Amygdala (tissue), 56 donors: Measurements from ENCODE around the gene OR2M4.
"Not testable (repeated sequence)": the region's sequence is repeated elsewhere in the genome, so short reads cannot be mapped to it uniquely, and the experiment has no call there.

Source experiments
- DNase-seq, 56 donors: peaks; one replicate each; lab custom pipeline; 2025; lab: John Stamatoyannopoulos, UW

Gene OR2M4, protein sequence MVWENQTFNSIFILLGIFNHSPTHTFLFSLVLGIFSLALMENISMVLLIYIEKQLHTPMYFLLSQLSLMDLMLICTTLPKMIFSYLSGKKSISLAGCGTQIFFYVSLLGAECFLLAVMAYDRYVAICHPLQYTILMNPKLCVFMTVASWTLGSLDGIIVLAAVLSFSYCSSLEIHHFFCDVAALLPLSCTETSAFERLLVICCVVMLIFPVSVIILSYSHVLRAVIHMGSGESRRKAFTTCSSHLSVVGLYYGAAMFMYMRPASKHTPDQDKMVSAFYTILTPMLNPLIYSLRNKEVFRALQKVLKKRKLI

DNA sequence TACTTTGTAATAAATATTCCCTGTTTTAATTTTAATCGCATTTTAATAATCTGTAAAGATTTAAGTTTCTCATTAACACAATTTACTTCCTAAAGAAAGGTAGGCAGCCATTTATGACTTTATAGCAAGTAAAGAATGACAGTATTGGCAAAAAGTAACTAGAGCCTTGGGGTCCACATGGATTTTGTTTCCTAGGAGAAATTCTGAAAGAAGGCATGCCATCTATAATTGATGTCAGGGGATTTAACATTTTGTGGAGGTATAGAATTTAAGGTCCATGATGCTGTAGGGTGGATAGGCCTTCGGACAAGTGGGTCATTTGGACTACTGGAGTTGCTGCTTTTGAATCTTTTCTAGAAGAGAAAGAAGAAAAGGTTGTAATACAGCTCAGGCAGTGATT lies at the start of gene OR2M4:
OR2M4 (plus strand) TSS at position 301 of the 400 bp plus-strand sequence. CDS start 7,512 bp downstream, outside the sequence.
- DNase-seq = no peak

DNA sequence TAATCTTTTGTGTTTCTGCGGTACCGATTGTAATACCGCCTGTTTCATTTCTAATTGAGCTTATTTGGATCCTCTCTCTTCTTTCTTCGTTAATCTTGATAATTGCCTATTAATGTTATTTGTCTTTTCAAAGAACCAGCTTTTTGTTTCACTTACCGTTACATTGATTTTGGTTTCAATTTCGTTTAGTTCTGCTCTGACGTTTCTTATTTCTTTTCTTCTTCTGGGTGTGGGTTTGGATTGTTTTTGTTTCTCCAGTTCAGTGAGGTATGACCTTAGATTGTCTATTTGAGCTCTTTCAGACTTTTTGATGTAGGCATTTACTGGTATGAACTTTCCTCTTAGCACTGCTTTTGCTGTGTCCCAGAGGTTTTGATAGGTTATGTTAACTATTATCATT lies 47.2 kb upstream of the OR2M4 start:
- no peak for DNase-seq

DNA sequence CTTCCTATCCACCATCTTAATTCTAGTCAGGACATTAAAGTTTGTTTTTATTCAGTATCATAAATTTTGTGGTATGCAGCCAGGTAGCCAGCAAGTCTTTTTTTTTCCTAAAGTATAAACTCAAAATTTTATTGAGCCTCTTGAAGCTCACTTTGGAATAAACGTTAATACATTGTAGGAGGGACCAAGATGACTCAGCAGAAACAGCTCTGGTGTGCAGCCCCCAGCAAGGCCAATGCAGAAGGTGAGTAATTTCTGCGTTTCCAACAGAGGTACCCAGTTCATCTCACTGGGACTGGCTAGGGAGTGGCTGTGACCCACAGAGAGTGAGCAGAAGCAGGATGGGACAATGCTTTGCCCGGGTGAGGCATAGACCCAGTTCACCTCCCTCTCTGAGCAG lies 43.9 kb upstream of the OR2M4 start:
- no peak for DNase-seq

DNA sequence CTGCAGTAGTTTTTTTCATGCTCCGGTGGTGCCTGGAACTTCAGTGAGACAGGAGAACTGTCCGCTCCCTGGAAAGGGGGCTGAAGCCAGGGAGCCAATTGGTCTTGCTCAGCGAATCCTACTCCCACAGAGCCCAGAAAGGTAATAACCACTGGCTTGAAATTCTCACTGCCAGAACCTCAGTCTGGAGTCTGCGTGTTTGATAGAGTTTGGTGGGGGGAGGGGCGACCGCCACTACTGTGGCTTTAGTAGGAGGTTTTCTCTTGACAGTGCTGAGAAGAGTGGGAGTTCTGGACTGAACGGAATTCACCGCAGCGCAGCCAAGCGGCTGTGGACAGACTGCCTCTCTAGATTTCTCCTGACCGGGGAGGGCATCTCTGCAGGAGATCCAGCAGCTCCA lies 42.2 kb upstream of the OR2M4 start:
- no peak for DNase-seq

DNA sequence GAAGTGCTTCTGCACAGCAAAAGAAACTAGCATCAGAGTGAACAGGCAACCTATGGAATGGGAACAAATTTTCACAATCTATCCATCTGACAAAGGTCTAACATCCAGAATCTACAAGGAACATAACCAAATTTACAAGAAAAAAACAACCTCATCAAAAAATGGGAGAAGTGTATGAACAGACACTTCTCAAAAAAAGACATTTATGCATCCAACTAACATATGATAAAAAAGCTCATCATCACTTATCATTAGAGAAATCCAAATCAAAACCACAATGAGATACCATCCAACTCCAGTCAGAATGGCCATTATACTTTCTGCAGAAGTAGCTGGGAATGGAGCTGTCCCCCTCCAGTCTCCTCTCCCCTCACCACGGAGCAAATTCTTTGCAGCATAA lies 37.1 kb upstream of the OR2M4 start:
- no peak for DNase-seq

DNA sequence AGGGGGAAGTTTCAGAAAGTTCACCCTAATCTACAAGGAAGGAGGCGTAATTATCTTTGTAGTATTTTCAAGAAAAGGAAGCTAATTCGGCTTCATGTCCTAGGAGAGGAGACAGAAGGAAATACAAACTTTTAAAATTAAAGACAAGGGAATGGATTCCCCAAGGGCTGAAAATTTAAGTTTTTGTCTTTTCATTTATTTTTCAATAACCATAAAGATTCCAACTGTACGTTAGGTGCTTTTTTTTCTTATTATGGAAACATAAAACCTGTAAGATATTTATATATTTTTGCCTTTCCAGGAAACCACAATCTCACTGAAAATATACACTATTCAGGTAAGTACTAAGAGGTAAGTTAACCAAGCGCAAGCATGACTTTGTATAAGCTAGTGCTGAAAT lies 34.3 kb upstream of the OR2M4 start, which contains the start of gene OR2M3:
OR2M3 (plus strand) TSS at position 301 of the 400 bp plus-strand sequence. CDS start 5,803 bp downstream, outside the sequence.
- no peak for DNase-seq

DNA sequence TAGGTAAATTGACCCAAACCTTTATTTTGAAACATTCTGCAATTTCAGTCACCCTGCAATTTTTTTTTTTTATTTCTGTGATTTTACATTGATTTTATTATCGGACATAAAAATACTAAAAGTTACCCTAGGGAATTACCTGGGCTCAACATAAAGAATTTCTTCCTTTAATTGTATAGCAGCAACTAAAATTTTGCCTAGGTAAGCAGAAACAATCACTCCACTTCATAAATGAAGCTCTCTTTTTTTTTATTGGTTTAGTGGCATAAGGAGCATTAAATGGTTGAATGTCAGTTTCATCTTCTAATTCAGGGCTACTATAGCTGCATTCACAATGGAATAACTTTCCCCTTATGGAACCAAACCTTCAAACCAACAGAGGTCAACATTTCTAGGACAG lies 15.3 kb upstream of the OR2M4 start:
- no peak for DNase-seq

DNA sequence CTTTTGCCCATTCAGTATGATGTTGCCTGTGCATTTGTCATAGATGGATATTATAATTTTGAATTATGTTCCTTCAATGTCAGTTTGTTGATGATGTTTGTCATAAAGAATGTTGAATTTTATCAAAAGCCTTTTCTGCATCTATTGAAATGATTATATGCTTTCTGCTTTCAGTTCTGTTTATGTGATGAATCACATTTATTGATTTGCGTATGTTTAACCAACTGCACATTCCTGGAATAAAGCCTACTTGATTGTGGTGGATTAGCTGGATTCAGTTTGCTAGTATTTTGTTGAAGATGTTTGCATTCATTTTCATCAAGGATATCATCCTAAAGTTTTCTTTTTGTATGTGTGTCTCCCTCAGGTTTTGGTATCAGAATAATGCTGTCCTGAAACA lies 5.7 kb upstream of the OR2M4 start:
- no peak for DNase-seq

DNA sequence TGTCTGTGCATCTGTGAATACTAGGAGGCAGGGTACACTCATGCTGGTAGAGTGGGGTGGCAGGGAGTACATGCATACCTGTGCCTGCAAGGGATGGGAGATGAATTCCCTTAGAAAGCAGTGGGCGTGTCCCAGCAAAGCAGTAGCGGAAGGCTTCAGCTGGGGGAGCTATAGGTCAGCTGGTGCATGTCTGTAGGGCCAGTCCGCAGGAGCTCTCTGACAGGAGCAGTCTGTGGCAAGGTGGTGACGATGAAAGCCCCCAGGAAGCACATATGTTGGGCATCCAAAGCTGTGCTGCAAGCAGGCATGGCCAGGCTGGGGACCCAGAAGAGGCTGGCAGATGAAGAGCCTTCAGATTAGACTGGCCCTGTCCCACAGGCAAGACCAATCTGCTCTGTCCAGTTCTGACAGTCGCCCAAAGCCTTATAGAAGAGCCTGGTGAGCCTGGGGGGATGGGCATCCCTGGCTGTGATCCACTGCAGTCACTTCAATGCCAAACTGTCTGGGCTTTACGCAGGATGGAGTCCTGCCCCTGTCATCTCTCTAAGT lies 1.8 kb upstream of the OR2M4 start:
- no peak for DNase-seq

DNA sequence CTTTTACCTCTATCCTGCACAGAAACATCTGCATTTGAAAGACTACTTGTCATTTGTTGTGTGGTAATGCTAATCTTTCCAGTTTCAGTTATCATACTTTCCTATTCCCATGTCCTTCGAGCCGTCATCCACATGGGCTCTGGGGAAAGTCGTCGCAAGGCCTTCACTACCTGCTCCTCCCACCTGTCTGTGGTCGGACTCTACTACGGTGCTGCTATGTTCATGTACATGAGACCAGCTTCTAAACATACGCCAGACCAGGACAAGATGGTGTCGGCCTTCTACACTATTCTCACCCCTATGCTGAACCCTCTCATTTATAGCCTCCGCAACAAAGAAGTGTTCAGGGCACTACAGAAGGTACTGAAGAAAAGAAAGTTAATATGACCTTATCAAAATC lies 8.3 kb downstream of the OR2M4 start:
- DNase-seq = no peak

DNA sequence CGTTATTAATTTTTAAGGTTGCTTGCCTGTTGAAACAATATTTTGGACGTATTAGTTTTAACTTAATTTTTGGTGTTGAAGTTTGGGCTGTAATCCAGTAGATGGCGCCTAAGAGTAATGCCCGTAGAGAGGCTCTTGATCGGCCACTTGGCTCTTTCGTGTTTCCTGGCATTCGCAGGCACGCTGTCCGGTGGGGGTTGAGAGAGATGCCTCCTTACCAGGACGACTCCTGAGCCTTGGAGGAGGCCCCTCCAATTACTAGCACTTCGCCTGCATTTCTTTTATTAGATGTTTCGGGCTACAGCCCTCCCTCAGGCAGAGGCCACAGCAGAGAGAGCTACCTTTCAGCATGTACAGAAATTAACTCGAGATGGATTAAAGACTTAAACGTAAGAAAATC lies 12.0 kb downstream of the OR2M4 start:
- peak in 26 of 56 donors; percentile 0 to 49 (median 12) for DNase-seq

DNA sequence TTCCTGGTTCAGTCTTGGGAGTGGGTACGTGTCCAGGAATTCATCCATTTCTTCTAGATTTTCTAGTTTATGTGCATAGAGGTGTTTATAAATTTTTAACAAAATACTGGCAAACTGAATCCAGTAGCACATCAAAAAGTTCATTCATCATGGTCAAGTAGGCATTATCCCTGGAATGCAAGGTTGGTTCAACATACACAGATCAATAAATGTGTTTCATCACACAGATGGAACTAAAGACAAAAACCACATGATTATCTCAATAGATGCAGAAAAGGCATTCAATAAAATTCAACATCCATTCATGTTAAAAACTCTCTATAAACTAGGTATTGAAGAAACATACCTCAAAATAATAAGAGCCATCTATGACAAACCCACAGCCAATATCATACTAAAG lies 28.1 kb downstream of the OR2M4 start:
- DNase-seq = not testable (repeated sequence)

DNA sequence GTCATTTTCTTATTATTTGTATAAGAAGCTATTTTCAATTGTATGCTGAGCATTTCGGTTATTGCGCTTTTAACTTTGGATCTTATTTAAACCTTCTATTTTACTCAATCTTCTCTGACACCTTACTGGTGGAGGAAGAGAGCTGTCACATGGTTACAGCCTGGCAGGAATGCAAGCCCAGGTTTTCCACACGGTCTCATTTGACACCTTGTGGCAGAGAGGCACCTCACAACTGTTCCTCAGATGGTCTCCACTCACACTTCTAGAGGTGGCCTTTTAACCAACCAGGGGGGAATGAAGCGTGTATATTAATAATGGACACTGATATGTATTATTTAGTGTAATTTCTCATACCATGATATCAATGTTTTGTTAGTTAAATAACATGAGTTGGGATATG lies 37.0 kb downstream of the OR2M4 start:
- no peak for DNase-seq

DNA sequence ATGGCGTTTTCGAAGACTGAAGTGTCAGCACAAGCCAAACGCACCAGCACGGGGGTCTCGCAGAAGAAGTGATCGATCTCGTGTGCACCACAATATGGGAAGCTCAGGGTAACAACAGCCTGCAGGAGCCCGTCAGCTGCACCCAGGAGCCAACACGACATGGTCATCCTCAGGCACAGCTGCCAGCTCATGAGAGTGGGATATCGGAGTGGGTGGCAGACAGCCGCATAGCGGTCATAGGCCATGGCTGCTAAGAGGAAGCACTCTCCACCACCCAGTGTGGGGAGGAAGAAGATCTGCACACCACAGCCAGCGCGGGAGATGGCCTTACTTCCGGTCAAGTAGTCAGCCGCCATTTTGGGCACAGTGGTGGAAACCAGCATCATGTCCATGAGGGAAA lies 42.0 kb downstream of the OR2M4 start:
- DNase-seq = not testable (repeated sequence)

DNA sequence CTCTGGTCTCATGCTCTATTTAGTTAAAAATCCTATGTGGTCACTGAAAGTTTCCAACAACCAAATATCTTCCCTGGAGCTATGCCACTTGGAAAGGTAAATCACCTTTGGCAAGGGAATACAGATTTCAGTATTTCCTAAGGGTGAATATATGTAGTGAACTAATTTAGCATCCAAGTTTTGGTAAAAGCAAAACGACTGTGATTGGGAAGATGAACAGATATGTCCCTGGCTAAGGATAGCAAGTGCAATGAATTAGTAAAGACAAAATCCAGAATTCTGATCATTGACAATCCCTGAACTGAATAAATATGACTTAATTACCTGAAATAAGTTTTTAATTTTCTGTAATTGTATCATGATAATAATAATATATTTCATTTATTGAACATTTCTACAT lies 46.7 kb downstream of the OR2M4 start, which contains the start of gene OR2T33:
OR2T33 (minus strand) TSS at position 101 of the 400 bp plus-strand sequence. CDS start 4,162 bp downstream, outside the sequence.
- DNase-seq = no peak

DNA sequence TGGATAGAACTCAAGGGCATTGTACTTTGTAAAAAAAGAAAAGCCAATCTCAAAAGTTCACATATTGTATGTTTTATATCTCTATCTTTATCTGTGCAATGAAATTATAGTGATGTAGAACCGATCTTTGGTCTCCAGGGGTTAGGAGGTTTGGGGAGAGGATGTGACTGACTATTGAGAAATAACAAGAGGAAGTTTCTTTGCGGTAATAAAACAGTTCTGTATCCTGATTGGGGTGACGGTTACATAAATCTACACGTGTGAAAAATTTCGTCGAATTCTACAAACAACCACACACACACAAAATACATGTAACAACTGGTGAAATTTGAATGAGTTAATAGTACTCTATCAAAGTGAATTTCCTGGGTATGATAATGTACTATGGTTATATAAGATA lies 57.2 kb downstream of the OR2M4 start:
- no peak for DNase-seq
